Activated CD4-positive, alpha-beta T cell treated with anti-CD3 and anti-CD28 coated beads, Interleukin-2, amount 10 ng/mL, durations not matched to agents 7 days and 5 days (primary cell): ENCODE data around the gene TPSG1. TPM values are rescaled to one million over a fixed set of nuclear protein-coding genes. Genes with fewer than 3 reads are reported as not detected.
"Not testable (repeated sequence)": the region's sequence is repeated elsewhere in the genome, so short reads cannot be mapped to it uniquely, and the experiment has no call there.

Source experiments
- CTCF ChIA-PET: fragments of 350-600 bp; sonication (Branson Sonifier 250); formaldehyde crosslinking; loops from one replicate; lab custom pipeline; 2021; ENCODE audit warnings: antibody characterized with exemption; lab: Charles Lee
- POLR2A ChIA-PET: fragments of 350-600 bp; sonication (Branson Sonifier 250); formaldehyde crosslinking; loops from one replicate; lab custom pipeline; 2021; ENCODE audit warnings: antibody characterized with exemption; lab: Charles Lee
- DNase-seq: peaks from one replicate; pipeline ENCODE4 v3.0.0-alpha.2; 2020
- H3K27ac Mint-ChIP-seq: one replicate; pipeline ENCODE4 v1.8.0; 2021; ENCODE audit warnings: mild to moderate bottlenecking, moderate library complexity, mixed read lengths
- H3K27me3 Mint-ChIP-seq: one replicate; pipeline ENCODE4 v1.8.0; 2021; ENCODE audit warnings: mixed read lengths
- H3K36me3 Mint-ChIP-seq: one replicate; pipeline ENCODE4 v1.8.0; 2021; ENCODE audit warnings: low read depth, mixed read lengths
- H3K4me1 Mint-ChIP-seq: one replicate; pipeline ENCODE4 v1.8.0; 2021; ENCODE audit warnings: mixed read lengths
- H3K4me3 Mint-ChIP-seq: one replicate; pipeline ENCODE4 v1.8.0; 2021; ENCODE audit warnings: mild to moderate bottlenecking, moderate library complexity, mixed read lengths
- H3K9me3 Mint-ChIP-seq: one replicate; pipeline ENCODE4 v1.8.0; 2021; ENCODE audit warnings: mixed read lengths
- total RNA-seq, 2 experiments: library from RNA; stranded (reverse); gene quantifications; one replicate each; pipeline ENCODE4 v1.2.3, GENCODE V29; 2021

Gene TPSG1
- total RNA-seq, 2 experiments from 2014 or later = not detected

- H3K27me3 Mint-ChIP-seq, CTCF ChIA-PET, POLR2A ChIA-PET, H3K4me3 Mint-ChIP-seq, DNase-seq, H3K36me3 Mint-ChIP-seq, H3K27ac Mint-ChIP-seq, H3K4me1 Mint-ChIP-seq, H3K9me3 Mint-ChIP-seq: not testable (repeated sequence)
Measured at GRCh38 chr16:1236659-1237058, 11.6 kb upstream of the TPSG1 start.

- DNase-seq, H3K27ac Mint-ChIP-seq, POLR2A ChIA-PET, CTCF ChIA-PET, H3K4me3 Mint-ChIP-seq, H3K36me3 Mint-ChIP-seq, H3K27me3 Mint-ChIP-seq, H3K4me1 Mint-ChIP-seq, H3K9me3 Mint-ChIP-seq: not testable (repeated sequence)
Measured at GRCh38 chr16:1232049-1232748, 7.1 kb upstream of the TPSG1 start.

GRCh38 chr16:1231301-1231700 is 6.2 kb upstream of the TPSG1 start:
- POLR2A ChIA-PET, H3K36me3 Mint-ChIP-seq, CTCF ChIA-PET, H3K9me3 Mint-ChIP-seq, DNase-seq, H3K4me1 Mint-ChIP-seq, H3K27me3 Mint-ChIP-seq, H3K4me3 Mint-ChIP-seq, H3K27ac Mint-ChIP-seq: not testable (repeated sequence)

GRCh38 chr16:1230471-1231212 is 5.6 kb upstream of the TPSG1 start:
- POLR2A ChIA-PET = not testable (repeated sequence)

GRCh38 chr16:1230084-1230470 is 5.0 kb upstream of the TPSG1 start, which contains the start of gene TPSB2:
TPSB2 (minus strand) TSS chr16:1230184; CDS start chr16:1229951, 233 bp downstream.
- H3K27ac Mint-ChIP-seq, CTCF ChIA-PET, H3K36me3 Mint-ChIP-seq, H3K4me3 Mint-ChIP-seq, H3K4me1 Mint-ChIP-seq, DNase-seq, POLR2A ChIA-PET, H3K27me3 Mint-ChIP-seq, H3K9me3 Mint-ChIP-seq: not testable (repeated sequence)

More at GRCh38 chr16:1230471-1231212, 5.6 kb upstream of the TPSG1 start:
- H3K27me3 Mint-ChIP-seq, DNase-seq, H3K9me3 Mint-ChIP-seq, H3K27ac Mint-ChIP-seq, H3K4me3 Mint-ChIP-seq, H3K36me3 Mint-ChIP-seq, H3K4me1 Mint-ChIP-seq, CTCF ChIA-PET: not testable (repeated sequence)

- H3K4me3 Mint-ChIP-seq, H3K27me3 Mint-ChIP-seq, H3K9me3 Mint-ChIP-seq, H3K27ac Mint-ChIP-seq, POLR2A ChIA-PET, H3K36me3 Mint-ChIP-seq, CTCF ChIA-PET, DNase-seq, H3K4me1 Mint-ChIP-seq: not testable (repeated sequence)
Measured at GRCh38 chr16:1229476-1229875, 4.4 kb upstream of the TPSG1 start.

- H3K4me3 Mint-ChIP-seq, CTCF ChIA-PET, POLR2A ChIA-PET, H3K4me1 Mint-ChIP-seq, H3K27me3 Mint-ChIP-seq, H3K9me3 Mint-ChIP-seq, H3K27ac Mint-ChIP-seq, H3K36me3 Mint-ChIP-seq, DNase-seq: not testable (repeated sequence)
Measured at GRCh38 chr16:1228227-1228626, 3.2 kb upstream of the TPSG1 start.

- not testable (repeated sequence) for H3K27ac Mint-ChIP-seq
Measured at GRCh38 chr16:1226692-1227091, 1.6 kb upstream of the TPSG1 start.

GRCh38 chr16:1225728-1226311 is 752 bp upstream of the TPSG1 start:
- H3K4me1 Mint-ChIP-seq, H3K27me3 Mint-ChIP-seq, POLR2A ChIA-PET, CTCF ChIA-PET, H3K36me3 Mint-ChIP-seq, H3K27ac Mint-ChIP-seq, H3K9me3 Mint-ChIP-seq, DNase-seq, H3K4me3 Mint-ChIP-seq: not testable (repeated sequence)

More at GRCh38 chr16:1226692-1227091, 1.6 kb upstream of the TPSG1 start:
- H3K9me3 Mint-ChIP-seq, H3K36me3 Mint-ChIP-seq, POLR2A ChIA-PET, CTCF ChIA-PET, H3K4me3 Mint-ChIP-seq, H3K4me1 Mint-ChIP-seq, H3K27me3 Mint-ChIP-seq, DNase-seq: not testable (repeated sequence)

GRCh38 chr16:1224558-1224957 is 510 bp downstream of the TPSG1 start:
- no peak for DNase-seq
- H3K27ac Mint-ChIP-seq = no peak overlapping the region
- no peaks in the 10 kb centered on the region for H3K4me1 Mint-ChIP-seq
- H3K27me3 Mint-ChIP-seq = no peaks in the 10 kb centered on the region
- POLR2A ChIA-PET = no interaction called here
- H3K9me3 Mint-ChIP-seq = no peaks in the 10 kb centered on the region
- H3K4me3 Mint-ChIP-seq = no peak overlapping the region
- CTCF ChIA-PET = no interaction called here
- H3K36me3 Mint-ChIP-seq = no peaks in the 10 kb centered on the region

- DNase-seq = no peak
- CTCF ChIA-PET = interaction anchor here (1.0 kb wide), 1 partner anchor 162 kb away, joined by 3 read pairs; no protein-coding TSS in a partner anchor
- Mint-ChIP-seq H3K36me3 (no peaks in the 10 kb centered on the region), H3K4me3 (no peak overlapping the region), H3K27me3 (no peaks in the 10 kb centered on the region), H3K27ac (no peak overlapping the region), H3K9me3 (no peaks in the 10 kb centered on the region), H3K4me1 (no peaks in the 10 kb centered on the region)
- POLR2A ChIA-PET = no interaction called here
Measured at GRCh38 chr16:1223355-1224214, 1.5 kb downstream of the TPSG1 start.

GRCh38 chr16:1222553-1223354 is 2.3 kb downstream of the TPSG1 start:
- no peaks in the 10 kb centered on the region for H3K4me1 Mint-ChIP-seq
- ChIA-PET POLR2A (interaction anchor here (0.6 kb wide), 1 partner anchor 298 kb away, joined by 6 read pairs; no protein-coding TSS in a partner anchor), CTCF (no interaction called here)
- no peak for DNase-seq
- no peaks in the 10 kb centered on the region for H3K9me3 Mint-ChIP-seq
- no peaks in the 10 kb centered on the region for H3K27me3 Mint-ChIP-seq
- H3K36me3 Mint-ChIP-seq = no peaks in the 10 kb centered on the region
- no peak overlapping the region for H3K4me3 Mint-ChIP-seq
- H3K27ac Mint-ChIP-seq = no peak overlapping the region
